Activated gamma-delta T cell treated with anti-CD3 and anti-CD28 coated beads, Interleukin-2, amount 50 U/mL, for 16 hours (primary cell): ENCODE measurements around the gene RDM1.

Experiments
- DNase-seq: peaks from one replicate; pipeline ENCODE4 v3.0.0-alpha.2; 2020; ENCODE audit warnings: low read depth

Gene RDM1

GRCh38 chr17:35870906-35871819, 59.4 kb downstream of the RDM1 start:
- DNase-seq: no peak

DNA sequence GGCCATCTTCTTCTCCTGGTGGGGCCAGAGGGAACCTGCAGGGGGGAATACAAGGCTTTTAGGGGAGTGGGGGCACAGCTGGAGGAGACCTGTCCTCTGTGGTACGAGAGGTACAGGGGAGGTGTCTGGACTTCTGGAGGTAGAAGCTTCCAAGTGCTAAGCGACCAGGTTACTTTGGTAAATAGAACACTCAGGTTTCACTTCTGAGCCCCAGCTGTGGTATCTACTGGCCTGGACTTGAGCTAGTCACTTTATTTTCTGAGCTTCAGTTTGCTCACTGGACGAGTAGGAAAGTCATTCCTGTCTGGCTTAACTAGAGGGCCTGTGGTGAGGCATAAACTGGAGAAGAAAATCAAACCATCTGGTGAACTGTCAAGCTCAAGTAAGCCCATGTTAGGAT, 61.8 kb downstream of the RDM1 start, which contains the start of gene HEATR9:
TSS of gene HEATR9 (minus strand) at position 155 of the 400 bp plus-strand sequence. CDS start at position 6, 149 bp downstream.
- no peak for DNase-seq
